Panc1 (cell line): ENCODE measurements around the gene ELOVL1. TPM values are rescaled to one million over a fixed set of nuclear protein-coding genes. Genes with fewer than 3 reads are reported as not detected.
A peak's percentile ranks its signal among the peaks of the same experiment; 100 is the strongest.

Source experiments
- ATAC-seq: fragments of 200-7000 bp; cut with Tn5 transposase; 2 replicates; pipeline ENCODE4 v1.9.1; 2020; ENCODE audit warnings: mild to moderate bottlenecking, moderate library complexity
- BruUV-seq: library from RNA; stranded (reverse); fragments of 400-500 nt; replicated peaks from 2 replicates; lab custom pipeline; 2021; lab: Mats Ljungman, UMichigan
- CTCF ChIA-PET: fragments of 300-600 bp; sonication (Branson Sonifier 250); formaldehyde crosslinking; loops from one replicate; lab custom pipeline; 2022; ENCODE audit warnings: antibody characterized with exemption; lab: Charles Lee
- POLR2A ChIA-PET: fragments of 300-600 bp; sonication (Branson Sonifier 250); formaldehyde crosslinking; loops from one replicate; lab custom pipeline; 2022; ENCODE audit warnings: antibody characterized with exemption; lab: Charles Lee
- DNase-seq: peaks from one replicate; pipeline ENCODE4 v3.0.0-alpha.2; 2010; ENCODE audit warnings: low read depth, low spot score
- H3K27ac ChIP-seq: 2 replicates; pipeline ENCODE4 v1.5.1; 2011; ENCODE audit warnings: mild to moderate bottlenecking, low read length, inconsistent platforms
- H3K27me3 ChIP-seq: fragments of 200-500 bp; sonication (Bioruptor generic); 2 replicates; pipeline ENCODE4 v1.6.0; 2014; ENCODE audit warnings: low read length, inconsistent platforms; ENCODE audit not compliant: control insufficient read depth, insufficient read depth
- H3K36me3 ChIP-seq: fragments of 200-500 bp; sonication (Bioruptor generic); 2 replicates; pipeline ENCODE4 v1.5.1; 2014; ENCODE audit warnings: inconsistent platforms, mild to moderate bottlenecking, low read length, moderate library complexity; ENCODE audit not compliant: control insufficient read depth, insufficient read depth
- H3K4me1 ChIP-seq: 2 replicates; pipeline ENCODE4 v1.5.1; 2011; ENCODE audit warnings: inconsistent platforms, mild to moderate bottlenecking, low read length, moderate library complexity; ENCODE audit not compliant: control insufficient read depth, insufficient read depth
- H3K4me3 ChIP-seq, 2 experiments: 2 replicates each; pipeline ENCODE4 v1.5.1; 2011 to 2012; ENCODE audit warnings: low read depth in 2 of 2, low read length in 2 of 2, mild to moderate bottlenecking in 2 of 2, inconsistent platforms in 1 of 2, moderate library complexity in 1 of 2
- H3K9me3 ChIP-seq: fragments of 200-500 bp; sonication (Bioruptor generic); 2 replicates; pipeline ENCODE4 v1.5.1; 2014; ENCODE audit warnings: low read depth, mild to moderate bottlenecking, inconsistent platforms, low read length, moderate library complexity; ENCODE audit not compliant: control insufficient read depth, insufficient read depth
- CTCF ChIP-seq: fragments of 450-650 bp; IDR thresholded peaks from 2 replicates; pipeline ENCODE4 v1.5.1; 2017; ENCODE audit warnings: mild to moderate bottlenecking
- POLR2AphosphoS5 ChIP-seq: IDR thresholded peaks from 2 replicates; pipeline ENCODE4 v1.6.1; 2012; ENCODE audit warnings: mild to moderate bottlenecking, low read depth, low read length, moderate library complexity
- REST ChIP-seq, 2 experiments: IDR thresholded peaks; 2 replicates each; pipeline ENCODE4 v1.6.1; 2011 to 2012; ENCODE audit warnings: low read depth in 2 of 2, control low read depth in 1 of 2, low read length in 1 of 2, mild to moderate bottlenecking in 1 of 2, moderate library complexity in 1 of 2; ENCODE audit not compliant: insufficient read depth in 1 of 2
- SIN3A ChIP-seq: IDR thresholded peaks from 2 replicates; pipeline ENCODE4 v1.6.1; 2012; ENCODE audit warnings: low read depth, mild to moderate bottlenecking, low read length, moderate library complexity, borderline replicate concordance; ENCODE audit not compliant: insufficient read depth
- TCF7L2 ChIP-seq: IDR thresholded peaks from 2 replicates; pipeline ENCODE4 v1.6.1; 2011; ENCODE audit warnings: mild to moderate bottlenecking, low read depth, low read length, inconsistent platforms
- in situ Hi-C: cut with HindIII; loops from 2 replicates; pipeline ENCODE4 v1.10.0; 2016; ENCODE audit warnings: low sequenced_read_pairs, low pct_unique_long_range_greater_than_20kb
- intact Hi-C: fragments of 100-400 bp; cut with micrococcal nuclease; formaldehyde crosslinking; loops from one replicate; pipeline ENCODE4 v1.10.0; 2022; ENCODE audit not compliant: unreplicated experiment
- total RNA-seq: library from RNA; stranded (reverse); gene quantifications from one replicate; pipeline ENCODE4 v1.2.1, GENCODE V29; 2021; ENCODE audit not compliant: unreplicated experiment

ELOVL1 gene
- total RNA-seq, 1 experiment from 2014 or later: 105 TPM

- ChIA-PET CTCF (no interaction called here), POLR2A (no interaction called here)
- BruUV-seq: no TSS peak
- Histone ChIP-seq H3K4me3 (no peak overlapping the region), H3K27me3 (no peaks in the 10 kb centered on the region), H3K36me3 (no peaks in the 10 kb centered on the region), H3K27ac (no peak overlapping the region), H3K4me1 (no peaks in the 10 kb centered on the region), H3K9me3 (no peaks in the 10 kb centered on the region)
- no peak for DNase-seq
- TF ChIP-seq SIN3A (no peak), POLR2AphosphoS5 (no peak)
- intact Hi-C loops: no loop called here
- in situ Hi-C loops: no loop called here
- no peak for ATAC-seq
Measured at GRCh38 chr1:43398227-43398626, 30.4 kb upstream of the ELOVL1 start.

GRCh38 chr1:43396059-43396458, 28.2 kb upstream of the ELOVL1 start:
- CTCF ChIA-PET: no interaction called here

More at GRCh38 chr1:43396059-43396458, 28.2 kb upstream of the ELOVL1 start:
- ATAC-seq (no peak), DNase-seq (no peak)
- no peaks in the 10 kb centered on the region for H3K9me3 ChIP-seq
- TF ChIP-seq CTCF (no peak), POLR2AphosphoS5 (no peak), TCF7L2 (no peak), SIN3A (no peak), REST (IDR thresholded peaks at IDR 0.05; ENCODE audit: insufficient read depth in 1 of 2, low read depth in 2 of 2, low read length in 1 of 2) (no peak)
- no peaks in the 10 kb centered on the region for H3K36me3 ChIP-seq
- in situ Hi-C loops: no loop called here
- POLR2A ChIA-PET: no interaction called here
- no peaks in the 10 kb centered on the region for H3K4me1 ChIP-seq
- no peak overlapping the region for H3K27ac ChIP-seq
- no peaks in the 10 kb centered on the region for H3K27me3 ChIP-seq
- TSS peak; percentile 5 for BruUV-seq
- intact Hi-C loops: no loop called here
- no peak overlapping the region for H3K4me3 ChIP-seq
